H54 (cell line): Measurements from ENCODE around the gene EPN2.
"Not testable (repeated sequence)": the region's sequence is repeated elsewhere in the genome, so short reads cannot be mapped to it uniquely, and the experiment has no call there.

Source experiments
- DNase-seq: peaks from one replicate; pipeline ENCODE4 v3.0.0; 2011; ENCODE audit warnings: low spot score, mixed read lengths; ENCODE audit not compliant: insufficient read length
- FAIRE-seq: peaks from 3 replicates; lab custom pipeline; 2011; peaks lifted over from hg19 to GRCh38; lab: Jason Lieb, UNC

The EPN2 gene

GRCh38 chr17:19237139-19237388 is at the start of gene EPN2:
Gene EPN2, plus strand, starts transcription at chr17:19237366. Its CDS starts 45,754 bp downstream, at chr17:19283120.
- not testable (repeated sequence) for DNase-seq, FAIRE-seq

- not testable (repeated sequence) for FAIRE-seq, DNase-seq
Observed at GRCh38 chr17:19187883-19188869, 49.0 kb upstream of the EPN2 start.

DNA sequence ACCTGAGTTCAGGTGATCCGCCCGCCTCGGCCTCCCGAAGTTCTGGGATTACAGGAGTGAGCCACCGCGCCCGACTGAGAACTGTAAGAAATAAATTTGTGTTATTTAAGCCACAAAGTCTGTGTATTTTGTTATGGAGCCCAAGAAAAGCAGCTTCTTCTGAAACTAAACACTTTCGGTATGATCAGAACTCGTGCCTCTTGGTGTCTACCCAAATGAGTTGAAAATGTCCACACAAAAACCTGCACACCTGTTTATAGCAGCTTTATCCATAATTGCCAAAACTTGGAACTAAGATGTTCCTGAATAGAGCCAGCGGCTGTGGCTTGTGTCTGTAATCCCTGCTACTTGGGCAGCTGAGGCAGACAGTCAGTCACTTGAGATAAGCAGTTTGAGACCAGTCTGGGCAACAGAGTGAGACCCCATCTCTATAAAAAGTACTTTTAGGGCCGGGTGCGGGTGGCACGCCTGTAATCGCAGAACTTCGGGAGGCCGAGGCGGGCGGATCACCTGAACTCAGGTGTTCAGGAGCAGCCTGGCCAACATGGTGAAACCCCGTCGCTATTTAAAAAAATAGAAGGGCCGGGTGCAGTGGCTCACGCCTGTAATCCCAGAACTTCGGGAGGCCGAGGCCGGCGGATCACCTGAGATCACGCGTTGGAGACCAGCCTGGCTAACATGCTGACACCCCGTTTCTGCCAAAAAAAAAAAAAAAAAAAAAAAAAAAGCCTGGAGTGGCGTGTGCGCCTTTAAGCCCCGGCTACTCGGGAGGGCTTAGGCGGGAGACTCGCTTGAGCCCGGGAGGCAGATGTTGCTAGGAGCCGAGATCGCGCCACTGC is 48.1 kb upstream of the EPN2 start:
- DNase-seq, FAIRE-seq: not testable (repeated sequence)

DNA sequence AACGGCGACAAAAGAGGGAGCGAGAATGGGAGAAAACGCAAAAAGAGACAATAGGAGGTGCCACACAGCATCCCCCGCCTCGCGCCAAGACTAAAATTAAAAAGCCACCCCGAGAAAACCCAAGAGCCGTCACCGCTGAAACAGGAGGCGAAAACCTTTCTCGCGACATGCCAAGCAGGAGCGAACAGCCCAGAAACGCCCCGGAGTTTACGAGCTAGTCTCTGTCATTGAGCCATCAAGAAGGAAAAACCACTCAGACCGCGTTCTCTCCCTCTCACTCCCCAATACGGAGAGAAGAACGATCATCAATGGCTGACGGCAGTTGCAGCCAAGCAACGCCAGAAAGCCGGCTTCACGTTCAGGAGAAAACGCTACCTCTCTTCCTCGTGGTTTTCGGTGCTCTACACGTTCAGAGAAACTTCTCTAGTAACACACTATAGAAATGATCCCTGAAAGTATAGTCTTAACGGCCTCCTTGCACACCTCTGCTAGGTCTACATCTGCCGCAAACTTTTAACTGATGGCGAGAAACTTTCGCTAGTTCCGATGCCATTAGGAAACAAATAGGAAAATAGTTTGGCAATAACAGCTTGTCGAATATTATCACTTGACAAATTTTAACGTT is 47.3 kb upstream of the EPN2 start:
- not testable (repeated sequence) for FAIRE-seq, DNase-seq

DNA sequence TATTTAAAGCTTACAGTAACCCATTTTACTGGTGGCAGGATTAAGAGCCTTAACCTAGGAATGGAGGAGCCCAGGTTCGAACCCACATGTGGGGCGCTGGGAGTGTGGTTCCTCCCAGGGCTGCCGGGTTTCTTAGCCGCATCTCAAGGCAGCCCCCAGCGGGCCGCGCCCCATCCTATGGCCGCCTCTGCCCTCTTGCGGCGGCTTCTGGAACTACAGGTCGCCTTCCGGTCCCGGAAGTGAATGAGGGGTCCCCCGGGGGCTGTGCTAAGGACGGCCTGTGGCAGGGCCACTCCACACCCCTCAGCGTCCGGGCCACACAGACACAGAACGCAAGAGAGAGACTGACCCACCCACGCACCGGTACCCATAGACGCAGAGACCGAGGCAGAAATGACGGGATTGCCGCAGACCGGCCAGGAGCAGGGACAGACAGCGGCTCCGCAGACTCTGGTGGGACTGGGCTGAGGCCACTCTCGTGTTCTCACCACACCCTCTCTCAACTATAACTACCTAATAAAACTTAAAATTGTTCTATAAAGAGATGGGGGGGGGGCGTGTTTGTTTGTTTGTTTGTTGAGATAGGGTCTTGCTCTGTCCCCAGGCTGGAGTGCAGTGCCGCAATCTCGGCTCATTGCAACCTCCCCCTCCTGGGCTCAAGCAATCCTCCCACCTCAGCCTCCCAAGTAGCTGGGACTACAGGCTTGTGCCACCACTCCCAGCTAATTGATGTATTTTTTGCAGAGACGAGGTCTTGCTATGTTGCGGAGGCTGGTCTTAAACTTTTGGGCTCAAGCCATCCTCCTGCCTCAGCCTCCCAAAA is 40.6 kb upstream of the EPN2 start:
- not testable (repeated sequence) for DNase-seq, FAIRE-seq

DNA sequence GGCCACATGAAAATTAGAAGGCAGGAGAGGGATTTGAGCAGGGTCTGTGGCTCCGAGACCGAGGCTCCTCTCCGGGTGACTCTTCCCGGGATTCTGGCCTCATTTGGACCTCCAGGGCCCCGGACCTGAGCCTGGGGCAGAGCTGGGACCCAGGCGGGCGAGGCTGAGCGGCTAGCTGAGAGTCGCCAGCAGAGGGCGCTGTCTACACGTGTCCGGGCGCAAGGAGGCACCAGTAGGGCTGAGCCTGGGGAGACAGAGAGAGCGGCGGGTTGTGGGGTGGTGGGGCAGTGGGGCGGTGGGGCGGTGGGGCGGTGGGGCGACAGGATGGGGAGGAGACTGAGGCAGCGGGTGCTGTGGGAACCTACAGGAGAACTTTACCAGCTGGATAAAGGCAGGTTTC is 34.7 kb upstream of the EPN2 start:
- FAIRE-seq, result not testable (repeated sequence)

GRCh38 chr17:19203429-19203828 is 33.7 kb upstream of the EPN2 start:
- not testable (repeated sequence) for DNase-seq, FAIRE-seq

More for the DNA sequence above, 34.7 kb upstream of the EPN2 start:
- not testable (repeated sequence) for DNase-seq

DNA sequence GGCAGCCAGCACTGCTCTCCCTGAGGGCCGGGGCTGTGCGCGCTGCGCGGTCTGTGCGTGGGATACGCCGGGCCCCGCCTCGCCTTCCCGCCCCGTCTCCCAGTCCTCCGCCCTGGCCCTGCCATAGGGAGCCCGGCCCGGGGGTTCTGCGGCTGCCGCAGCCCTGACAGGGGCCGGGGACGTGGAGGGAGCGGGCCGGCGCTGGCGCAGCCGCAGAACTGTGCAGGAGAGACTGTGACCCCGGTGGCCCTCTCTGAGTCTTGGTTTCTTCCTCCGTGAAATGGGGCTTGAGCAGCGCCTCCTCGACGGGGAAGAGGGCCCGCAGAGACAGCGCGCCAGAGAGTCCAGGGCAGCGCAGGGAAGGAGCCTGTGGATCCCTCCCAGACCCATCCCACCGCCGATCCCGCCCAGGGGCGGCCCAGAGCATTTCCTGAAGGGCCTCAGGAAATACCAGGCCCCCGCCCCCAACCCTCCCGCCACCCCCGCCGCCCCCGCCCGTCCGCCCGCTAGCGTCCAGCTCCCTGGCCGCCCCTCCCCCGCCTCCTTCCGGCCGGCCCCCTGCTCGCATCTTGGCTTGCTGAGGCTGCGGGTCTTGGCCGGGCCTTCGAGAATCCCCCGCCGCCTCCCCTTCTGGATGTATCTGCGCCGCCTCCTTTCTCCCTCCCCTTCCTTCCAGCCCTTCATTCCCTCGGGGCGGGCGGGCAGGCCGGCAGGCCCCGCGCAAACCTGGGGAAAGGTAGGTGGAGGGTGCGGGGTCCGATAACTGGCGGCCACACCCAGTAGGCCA is 21.9 kb upstream of the EPN2 start:
- not testable (repeated sequence) for DNase-seq, FAIRE-seq

DNA sequence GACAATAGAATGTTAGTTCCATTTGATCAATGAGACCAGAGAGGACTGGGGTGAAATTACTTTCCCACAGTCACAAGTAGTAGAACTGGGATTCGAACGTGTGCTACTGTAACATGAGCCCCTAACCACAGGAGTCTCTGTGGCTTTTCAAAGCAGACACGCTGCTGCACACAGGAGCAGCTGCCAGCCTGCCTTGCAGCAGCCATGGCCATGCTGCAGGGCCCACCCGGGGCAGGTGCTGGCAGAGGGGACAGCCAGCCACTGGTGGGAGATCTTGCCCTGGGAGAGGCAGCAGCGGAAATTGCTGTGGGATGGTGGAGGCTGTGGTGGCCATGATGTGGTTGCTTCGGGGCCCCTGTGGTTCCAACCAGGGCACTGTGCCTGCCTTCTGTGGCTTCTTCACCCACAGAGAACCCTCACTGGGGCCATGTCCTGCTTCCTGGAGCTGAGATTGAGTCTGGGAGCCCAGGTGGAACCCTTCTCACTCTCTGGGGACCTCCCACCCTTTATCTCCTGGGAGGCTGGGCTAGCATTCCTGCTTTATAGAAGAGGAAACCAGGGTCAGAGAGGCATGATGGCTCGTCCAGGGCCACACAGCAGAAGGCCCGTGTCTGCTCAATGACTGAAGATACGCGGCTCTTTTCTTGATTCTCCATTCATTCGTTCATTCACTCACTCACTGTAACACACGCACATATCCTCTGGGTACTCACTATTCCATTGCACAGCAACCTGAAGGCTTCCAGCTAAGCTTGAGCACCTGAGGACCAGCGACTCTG is 20.8 kb upstream of the EPN2 start:
- FAIRE-seq, DNase-seq: not testable (repeated sequence)

DNA sequence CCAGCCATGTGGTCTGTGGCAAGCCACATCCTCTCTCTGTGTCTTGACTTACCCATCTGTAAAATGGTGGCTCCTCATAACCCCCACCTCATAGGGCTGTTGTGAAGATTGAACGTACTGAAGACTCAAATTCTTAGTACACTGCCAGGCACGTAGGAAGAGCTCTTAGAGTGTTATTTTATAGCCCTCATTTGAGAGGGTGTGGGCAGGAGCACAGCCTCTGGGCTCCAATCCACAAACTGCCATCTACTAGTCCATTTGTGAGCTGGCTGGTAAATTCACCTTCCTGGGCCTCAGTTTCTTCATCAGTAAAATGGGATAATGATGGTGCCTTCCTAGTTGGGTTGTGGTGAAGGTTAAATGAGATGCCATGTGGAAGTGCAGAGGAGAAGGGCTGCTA is 18.3 kb upstream of the EPN2 start:
- DNase-seq, FAIRE-seq: not testable (repeated sequence)

GRCh38 chr17:19219384-19219783 is 17.8 kb upstream of the EPN2 start:
- not testable (repeated sequence) for DNase-seq
- peak; percentile 85 for FAIRE-seq

DNA sequence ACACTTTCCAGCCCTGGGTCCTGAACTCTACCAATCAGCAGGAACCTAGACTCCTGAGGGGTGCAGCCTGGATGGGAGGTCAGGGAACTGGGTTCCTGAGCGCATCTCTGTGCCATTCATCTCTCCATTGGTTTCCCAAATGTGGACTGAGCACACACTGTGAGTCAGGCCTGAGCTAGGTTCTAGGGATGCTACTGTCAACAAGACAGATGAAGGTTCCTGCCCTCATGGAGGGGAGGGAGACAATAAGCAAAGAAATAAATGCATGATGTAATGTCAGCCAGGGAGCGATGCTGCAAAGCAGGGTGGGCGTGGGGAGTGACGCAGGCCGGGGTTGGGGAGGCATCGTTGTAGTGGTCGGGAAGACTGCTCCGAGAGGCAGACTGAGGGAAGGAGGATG is 17.0 kb upstream of the EPN2 start:
- FAIRE-seq, result not testable (repeated sequence)

DNA sequence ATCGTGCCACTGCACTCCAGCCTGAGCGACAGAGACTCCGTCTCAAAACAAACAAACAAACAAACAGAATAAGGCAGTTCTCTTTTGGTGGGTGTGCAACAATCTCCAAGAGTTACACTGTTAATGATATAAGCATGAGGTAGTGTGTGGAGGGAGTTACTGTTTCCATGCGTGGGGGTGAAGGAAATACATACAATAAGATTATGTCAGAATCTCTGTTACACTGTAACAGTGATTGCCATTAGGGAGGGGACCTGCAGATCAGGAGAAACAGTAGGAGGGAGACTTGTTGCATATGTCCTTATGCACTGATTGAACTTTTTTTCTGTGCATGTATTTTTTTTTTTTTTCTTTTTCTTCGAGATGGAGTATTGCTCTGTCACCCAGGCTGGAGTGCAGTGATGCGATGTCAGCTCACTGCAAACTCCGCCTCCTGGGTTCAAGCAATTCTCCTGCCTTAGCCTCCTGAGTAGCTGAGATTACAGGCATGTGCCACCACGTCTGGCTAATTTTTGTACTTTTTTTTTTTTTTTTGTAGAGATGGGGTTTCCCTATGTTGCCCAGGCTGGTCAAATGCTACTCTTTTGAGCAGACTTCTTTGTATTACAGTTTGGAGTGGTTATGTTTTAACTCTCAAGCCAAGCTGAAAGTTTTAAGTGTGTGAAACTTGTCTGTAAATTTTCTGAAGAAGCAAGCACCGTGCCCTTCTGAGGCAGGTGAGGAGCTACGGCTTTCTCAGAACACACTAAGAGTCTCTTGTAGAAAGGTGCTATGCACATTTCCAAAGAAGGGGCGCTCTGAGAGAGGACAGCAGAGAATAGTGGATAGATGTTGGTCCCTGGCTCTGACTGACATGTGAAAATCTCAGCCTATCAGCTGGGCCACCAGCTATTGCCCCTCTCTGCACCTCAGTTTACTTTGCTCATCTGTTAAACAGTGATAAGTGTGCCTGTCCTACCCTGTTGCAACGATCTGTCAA is 10.3 kb upstream of the EPN2 start:
- DNase-seq, FAIRE-seq: not testable (repeated sequence)

More for the DNA sequence above, 17.0 kb upstream of the EPN2 start:
- not testable (repeated sequence) for DNase-seq

DNA sequence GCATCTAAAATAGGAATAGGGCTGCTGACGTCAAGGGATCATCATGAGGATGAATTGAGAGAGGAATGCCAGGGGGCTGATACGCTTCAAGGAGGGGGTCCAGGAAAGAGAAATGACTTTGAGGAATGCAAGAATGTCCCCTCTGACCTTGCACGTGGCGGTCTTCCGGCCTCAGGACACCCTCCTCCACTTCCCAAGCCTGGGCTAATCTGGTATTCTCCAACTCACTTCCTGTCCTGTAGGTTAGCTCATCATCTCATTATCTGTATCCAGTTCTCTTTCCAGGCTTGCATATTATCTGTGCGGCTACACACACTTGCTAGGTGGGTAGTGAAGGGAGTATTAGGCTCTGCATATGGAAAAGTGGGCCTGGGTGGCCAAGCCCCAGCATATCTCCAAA is 2.5 kb upstream of the EPN2 start:
- not testable (repeated sequence) for DNase-seq, FAIRE-seq

- FAIRE-seq, result peak; percentile 82
- not testable (repeated sequence) for DNase-seq
Observed at GRCh38 chr17:19236351-19237138, 621 bp upstream of the EPN2 start.
